Activated CD8-positive, alpha-beta memory T cell treated with anti-CD3 and anti-CD28 coated beads, Interleukin-2, amount 50 U/mL, for 1 hour (primary cell): ENCODE results near the gene TRAP1.

Source experiments
- DNase-seq: peaks from one replicate; pipeline ENCODE4 v3.0.0-alpha.2; 2020; ENCODE audit errors: extremely low read depth

The TRAP1 gene

DNA sequence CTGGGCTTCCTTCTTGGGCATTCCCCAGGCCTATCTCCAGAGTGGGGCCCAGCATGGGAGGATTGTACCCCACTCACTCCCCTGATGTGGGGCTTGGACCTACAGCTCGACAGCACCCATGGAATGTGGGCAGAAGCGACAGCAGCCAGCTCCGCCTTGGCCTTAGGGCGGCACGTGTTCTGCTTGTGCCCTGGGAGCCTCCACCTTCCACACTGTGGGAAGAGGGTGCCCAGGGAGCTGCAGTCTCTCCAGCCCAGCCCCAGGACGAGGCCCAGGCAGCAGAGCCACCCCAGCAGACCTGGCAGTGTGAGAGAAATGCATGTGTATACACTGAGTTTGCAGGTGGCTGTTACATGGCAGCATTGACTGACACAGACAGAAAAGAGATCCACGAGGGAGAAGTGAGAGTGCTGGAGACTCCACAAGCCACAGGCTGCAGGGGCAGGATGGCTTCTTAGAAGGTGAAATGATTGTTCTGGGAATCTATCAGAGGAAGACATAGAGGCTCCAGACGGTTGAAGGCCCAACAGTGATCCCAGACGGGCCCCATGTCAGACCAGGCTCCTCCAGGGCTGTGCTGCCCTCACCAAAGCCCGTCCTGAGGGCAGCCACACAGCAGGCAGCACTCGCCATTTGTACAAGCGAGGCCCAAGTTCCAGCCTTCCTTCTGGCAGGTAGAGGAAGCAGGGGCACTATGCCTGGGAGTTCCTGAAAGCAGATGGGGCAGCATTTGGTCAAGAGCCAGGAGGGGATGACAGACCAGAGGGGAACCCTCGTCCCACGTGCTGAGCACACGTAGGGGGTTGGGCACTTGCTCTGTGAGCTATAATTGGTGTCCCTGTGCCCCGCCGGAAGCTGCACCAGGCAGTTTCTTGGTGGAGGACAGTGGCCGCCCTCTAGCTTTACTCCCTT lies 65.6 kb downstream of the TRAP1 start:
- no peak for DNase-seq

DNA sequence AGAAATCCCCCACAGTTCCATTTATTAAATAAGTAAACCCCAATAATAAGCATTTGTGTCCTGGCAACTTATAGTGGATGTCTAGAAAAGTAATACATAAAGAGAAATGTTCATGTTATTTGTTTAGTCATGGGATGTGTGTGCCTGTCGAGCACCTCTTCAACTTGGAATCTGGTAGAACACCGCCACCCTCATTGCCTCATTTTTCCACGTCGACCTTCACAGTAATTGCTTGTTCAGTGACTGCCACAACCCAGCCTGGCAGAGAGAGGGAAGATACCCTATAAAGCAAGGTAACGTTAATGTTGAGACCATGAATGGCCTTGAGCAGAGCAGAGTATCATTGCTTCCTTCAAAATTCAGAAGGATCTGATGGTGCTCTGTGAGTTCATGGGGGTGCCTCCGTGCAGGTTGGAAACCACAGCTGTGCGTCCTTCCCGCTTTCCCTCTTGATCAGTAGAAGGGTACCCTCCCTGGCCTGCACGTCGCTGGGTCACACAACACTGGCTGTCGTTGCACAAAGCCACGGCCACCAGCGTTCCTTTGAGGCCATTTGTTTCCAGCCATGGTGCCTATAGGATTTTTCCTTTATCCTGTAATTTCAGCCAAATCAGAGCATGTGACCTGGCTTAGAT lies 66.6 kb downstream of the TRAP1 start:
- no peak for DNase-seq

DNA sequence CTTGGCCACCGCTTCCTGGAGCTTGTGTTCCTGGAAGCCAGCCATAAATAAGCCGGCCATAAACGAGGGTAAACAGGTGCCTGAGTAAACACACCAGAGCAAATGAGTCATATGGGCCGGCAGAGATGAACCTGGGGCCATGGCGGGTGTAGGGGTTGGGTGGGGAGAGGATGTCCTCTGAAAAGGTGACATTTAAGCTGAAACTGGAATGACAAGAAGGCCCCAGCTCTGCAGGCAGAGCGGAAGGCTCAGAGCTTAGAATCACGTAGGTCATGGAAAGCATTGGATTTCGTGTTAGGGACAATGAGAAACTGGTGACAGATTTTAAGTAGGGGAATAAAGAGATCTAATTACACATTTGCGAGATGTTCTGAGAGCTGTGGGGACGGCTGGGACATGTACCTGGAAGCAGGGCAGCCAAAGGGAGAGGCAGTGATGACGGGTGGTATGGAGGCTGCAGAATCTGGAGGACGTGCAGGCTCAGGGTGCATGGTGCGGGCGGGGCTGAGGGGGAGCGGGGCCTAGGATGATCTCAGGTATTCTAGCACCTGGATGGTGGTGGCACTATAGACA lies 70.9 kb downstream of the TRAP1 start:
- DNase-seq: no peak

DNA sequence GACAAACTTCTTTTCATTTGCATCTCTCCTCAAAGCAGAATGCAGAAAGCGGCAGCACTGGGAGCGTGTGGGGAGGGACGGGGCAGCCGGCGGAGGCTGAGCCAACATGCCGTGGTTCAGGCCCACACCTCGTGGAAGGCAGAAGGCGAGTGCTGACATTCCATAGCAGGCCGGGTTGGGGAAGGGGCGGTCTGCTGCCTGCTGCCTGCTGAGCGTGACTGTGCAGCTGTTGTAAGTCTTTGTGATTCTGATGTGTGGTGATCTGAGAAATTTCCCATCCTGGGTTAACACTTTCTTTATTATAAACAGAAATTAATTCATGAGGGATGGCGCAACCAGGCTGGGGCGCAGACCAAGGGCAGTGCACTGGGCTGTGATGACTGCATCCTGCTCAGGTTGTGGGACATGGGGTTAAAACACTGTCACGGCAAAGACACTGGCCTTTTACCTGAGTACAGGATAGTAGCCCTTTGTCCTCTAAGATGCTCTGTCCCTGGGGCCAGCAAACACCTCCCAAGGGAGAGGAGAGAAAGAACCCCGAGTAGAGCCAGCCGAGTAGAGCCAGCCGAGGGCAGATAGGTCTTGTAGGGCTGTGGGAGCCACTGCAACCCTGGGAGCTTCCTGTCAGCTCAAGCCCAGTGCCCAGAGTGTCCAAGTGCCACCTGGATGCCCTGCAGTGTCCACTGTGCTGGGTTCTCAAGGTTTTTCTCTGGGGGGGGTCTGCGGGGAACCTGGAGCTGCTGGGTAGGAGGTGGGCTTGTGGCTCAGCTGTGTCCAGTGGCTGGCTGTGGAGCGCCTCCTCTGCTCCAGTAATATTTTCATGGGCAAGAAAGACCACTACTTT lies 71.6 kb downstream of the TRAP1 start:
- no peak for DNase-seq

DNA sequence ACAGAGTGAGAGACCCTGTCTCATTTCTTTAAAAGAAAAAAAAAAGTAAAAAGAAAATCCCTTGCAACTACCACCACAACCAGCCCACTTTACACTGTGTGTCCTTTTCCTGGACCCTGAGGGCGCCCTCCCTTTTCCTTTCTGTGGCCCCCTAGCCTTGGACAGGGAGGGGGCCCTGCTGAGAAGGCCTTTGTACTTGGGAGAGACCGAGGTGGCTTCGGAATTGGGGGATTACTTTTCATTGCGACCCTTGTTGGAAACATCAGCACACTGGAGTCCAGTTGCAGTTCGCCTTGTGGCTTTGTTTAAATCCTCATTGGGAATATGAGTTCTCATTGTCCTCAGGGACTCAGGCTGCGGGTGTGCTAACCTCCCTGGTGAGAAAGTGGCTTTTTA lies 72.2 kb downstream of the TRAP1 start:
- no peak for DNase-seq

DNA sequence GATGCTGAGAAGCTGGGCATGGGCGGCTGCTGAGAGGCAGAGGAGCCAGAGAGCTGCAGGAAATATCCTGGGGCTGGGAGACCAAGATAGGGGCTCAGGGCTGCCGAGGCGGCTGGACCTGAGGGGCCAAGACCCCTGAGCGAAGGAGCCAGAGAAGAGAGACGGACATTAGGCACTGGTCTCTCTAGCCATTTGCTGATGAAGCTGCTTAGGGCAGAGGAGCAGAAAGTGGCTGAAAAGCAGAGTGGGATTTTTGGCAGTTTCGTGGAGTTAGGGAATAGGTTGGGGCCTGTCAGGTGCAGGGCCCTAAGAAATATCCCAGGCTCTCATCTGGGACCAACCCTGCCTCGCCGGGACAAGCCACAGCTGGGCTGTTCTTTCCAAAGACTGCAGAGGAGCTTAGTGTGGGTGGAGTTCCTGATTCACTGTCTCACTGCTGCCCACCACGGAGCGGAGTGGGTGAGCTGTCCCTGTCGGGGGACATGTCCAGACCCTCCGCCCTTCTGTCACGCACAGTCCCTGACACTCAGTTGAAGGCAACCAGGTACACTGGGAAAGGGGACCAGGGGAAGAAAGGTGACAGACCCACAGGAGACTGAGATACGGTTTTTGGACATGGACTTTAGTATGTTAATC lies 74.1 kb downstream of the TRAP1 start:
- no peak for DNase-seq

DNA sequence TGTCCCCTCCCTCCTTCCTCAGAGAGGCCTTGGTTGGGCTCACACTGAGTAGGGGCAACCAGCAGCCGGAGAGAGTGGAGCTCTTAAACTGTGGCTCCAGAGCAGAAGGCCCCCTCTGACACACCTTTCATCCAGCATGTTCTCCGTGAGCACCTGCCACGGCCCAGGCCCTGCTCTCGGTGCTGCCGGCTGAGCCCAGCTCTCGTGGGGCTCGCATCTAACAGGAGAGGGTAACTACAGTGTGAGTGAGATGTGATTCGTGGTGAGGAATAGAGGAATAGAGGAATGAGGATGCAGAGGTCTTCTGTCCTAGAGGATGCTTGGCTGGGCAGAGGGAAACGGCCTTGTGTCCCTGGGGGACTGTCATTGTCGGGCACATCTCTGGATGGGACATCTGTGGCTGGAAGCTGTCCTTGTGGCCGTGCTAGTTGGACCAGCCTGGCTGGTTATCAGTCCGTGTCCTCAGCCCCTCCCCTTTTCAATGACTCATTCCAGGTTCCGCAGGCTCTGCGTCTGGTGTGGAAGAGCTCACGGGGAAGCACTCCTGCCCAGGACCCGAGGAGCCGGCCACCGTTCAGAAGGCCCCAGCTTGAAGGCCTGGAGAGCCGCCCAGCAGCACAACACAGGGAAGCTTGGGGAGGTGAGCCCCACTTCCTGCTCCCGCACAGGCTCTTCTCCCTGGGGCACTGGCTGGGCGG lies 74.8 kb downstream of the TRAP1 start:
- no peak for DNase-seq

DNA sequence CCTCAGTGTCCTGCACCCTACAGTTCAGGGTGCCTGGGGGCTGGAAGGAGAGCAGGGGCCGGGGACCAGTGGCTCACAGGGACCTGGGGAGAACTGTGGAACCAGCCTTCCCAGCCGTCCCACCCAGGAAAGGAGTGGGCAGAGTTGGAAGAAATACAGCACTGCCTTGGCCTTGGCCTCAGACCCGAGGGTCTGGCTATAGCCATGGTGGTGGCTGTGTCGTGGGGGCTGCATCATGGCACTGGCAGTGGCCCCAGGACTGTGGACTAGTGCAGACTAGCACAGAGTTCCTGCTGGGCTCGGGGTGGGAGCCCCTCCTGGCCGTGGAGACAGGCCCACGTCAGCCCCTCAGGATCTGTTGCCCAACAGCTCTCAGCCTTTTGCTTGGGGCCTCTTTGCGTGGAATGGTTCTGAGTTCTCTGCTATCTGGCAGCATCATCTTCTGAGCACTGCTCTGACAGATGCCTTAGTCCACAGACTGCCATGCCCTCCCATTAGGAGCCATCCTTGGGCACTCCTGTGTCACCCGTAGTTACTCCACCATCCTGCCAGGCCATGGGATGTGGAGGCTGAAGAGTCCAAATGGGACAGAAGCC lies 75.4 kb downstream of the TRAP1 start:
- DNase-seq: no peak

DNA sequence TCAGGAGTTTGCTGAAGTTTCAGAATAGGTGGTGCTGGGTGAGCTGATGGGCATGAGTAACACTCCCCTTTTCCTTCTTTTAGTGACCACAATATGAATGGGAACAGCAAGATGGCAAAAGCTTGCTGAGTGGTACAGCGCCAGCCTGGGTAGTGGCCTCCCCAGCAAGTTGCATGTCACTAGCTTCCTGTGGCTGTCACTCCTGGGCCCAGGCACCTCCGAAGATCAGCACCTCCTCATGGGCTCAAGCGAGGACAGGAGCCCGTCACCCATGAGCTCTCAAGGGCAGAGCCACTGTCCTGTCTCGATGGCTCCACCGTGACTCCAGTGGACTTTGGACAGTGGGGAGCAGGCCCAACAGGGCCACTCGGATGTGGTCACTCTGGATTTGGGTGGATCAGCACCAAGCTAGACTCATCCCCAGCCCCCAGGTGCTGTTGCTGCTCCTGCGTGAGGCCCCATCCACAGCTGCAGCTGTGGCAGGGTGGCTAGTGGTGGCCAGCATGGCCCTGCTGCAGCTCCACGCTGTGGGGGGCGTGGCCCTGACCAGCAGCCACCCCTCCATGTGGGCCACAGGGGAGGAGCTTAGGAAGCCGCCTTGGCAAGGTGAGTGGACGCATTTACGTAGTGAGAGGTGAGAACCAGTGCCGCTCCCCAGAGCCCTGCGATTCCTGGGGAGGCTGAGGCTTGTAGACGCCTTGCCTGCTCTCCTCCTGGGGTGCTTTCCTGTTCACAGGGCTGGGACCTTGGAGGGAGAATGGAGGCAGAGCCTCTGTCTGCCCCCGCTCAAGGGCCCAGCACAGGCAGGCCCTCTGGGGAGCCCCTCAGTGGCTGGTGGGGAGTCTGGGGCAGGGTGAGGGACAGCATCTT lies 76.5 kb downstream of the TRAP1 start:
- DNase-seq: no peak

DNA sequence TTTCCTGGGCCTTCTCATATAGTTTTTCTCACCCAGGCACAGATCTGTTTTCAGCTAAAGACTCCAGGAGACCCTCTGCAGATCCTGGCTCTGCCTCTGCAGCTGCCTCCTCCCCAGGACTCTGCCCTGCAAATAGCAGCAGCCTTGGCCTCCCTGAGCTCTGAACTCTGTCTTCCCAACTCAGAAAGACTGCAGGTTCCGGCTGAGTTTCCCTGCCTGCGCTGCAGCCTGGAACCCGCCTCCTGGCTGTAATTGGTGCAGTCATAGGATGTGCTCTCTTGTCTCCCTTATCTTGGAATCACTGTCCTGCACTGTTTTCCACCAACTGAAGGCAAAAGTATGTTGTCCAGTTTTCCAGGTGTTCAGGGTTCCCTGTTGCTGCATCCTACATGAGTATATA lies 77.1 kb downstream of the TRAP1 start:
- DNase-seq: no peak

DNA sequence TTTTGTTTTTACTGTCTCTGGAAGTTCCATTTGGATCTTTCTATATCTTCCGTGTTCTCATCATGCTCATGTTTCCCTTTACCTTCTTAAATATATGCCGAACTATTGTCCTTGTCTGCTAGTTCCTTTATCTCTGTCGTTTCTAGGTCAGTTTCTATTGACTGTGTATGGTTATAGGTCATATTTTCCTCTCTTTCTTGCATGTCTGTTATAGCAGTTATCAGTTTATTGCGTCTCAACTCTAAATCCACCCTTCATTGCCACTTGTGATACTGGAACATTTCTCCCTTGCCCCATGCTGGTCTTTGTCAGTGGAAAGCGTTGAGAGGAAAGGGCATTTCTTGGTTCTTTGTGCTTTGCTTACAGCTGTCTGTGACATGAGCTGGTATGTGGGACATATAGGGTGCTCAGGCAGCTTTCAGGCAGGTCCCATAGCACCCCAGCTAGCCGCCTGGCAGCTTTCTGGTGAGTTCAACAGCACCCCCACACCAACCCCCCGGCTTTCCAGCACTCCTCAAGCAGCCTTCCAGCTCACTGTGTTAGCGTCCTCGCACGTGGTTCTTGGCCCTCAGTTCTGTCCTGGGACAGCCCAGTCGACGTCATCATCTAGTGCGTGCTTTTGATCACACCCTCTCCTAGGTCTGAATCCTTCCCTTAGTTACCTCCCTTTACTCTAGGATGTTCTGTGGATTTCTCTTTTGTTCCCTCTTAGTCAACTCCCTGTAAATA lies 78.2 kb downstream of the TRAP1 start:
- no peak for DNase-seq

DNA sequence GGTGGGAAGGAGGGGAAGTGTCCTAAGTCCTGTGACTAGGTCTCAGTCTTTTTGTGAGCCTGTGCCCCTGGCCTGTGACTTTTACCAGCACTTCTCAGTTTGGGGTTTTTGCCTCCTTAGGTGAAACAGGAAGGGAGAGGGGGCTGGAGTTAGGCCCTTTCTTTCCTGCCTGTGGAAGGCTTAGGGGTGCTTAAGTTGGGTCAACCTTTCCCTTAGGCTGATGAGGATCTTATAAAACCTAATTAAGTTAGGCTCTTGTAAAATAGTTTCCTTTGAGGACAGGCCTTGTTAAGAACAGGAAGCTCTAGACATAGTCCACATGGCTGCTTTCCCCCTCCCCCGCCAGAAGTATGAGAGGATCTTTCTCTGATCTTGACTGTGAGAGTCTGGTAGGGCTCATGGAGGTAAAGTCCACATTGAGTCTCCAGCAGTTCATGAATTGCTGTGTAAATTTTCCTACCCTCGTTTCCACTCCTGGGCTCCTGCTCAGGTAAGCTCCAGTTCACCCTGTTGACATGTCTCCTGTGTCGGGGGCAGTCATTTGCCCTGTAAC lies 79.9 kb downstream of the TRAP1 start:
- DNase-seq: no peak

DNA sequence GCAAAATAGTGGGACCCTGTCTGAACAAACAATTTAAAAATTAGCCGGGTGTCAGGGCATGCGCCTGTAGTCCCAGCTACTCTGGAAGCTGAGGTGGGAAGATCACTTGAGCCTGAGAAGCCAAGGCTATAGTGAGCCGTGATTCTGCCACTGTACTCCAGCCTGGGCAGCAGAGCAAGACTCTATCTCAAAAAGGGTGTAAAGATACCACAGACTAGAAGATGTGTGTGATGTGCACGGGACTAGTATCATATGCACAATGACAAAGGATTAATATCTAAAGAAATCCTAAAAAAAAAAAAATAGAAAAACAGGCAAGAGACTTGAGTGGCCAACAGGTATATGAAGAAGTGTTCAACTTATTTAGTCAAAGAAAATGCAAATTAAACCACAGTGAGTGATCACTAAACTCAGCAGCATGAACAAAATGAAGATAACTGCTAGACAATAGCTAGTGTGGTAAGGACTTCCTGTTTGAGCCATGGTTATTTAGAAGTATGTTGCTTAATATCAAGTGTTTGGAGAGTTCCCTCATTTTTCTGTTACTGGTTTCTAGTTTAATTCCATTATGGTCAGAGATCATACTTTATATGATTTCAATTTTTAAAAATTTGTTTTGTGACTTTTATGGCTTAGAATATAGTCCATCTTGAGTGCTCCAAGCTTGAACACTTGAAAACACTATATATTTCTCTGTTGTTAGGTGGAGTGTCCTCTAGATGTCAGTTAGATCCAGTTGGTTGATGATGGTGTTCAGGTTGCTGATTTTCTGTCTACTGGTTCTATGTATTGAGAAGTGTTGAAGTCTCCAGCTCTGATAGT lies 91.2 kb downstream of the TRAP1 start:
- no peak for DNase-seq

DNA sequence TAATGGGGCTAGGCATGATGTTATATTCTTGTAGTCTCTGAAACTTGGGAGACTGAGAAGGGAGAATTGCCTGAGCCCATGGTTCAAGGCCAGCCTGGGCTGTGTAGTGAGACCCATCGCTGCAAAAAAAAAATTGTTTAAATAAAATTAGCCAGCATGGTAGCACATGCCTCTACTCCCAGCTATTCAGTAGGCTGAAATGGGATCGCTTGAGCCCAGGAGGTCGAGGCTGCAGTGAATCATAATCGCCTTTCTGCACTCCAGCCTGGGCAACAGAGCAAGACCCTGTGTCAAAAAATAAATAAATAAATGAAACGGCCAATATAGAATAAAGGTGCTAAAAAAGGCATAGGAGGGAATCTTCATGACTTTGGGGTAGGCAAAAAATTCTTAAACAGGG lies 92.0 kb downstream of the TRAP1 start:
- DNase-seq: no peak

DNA sequence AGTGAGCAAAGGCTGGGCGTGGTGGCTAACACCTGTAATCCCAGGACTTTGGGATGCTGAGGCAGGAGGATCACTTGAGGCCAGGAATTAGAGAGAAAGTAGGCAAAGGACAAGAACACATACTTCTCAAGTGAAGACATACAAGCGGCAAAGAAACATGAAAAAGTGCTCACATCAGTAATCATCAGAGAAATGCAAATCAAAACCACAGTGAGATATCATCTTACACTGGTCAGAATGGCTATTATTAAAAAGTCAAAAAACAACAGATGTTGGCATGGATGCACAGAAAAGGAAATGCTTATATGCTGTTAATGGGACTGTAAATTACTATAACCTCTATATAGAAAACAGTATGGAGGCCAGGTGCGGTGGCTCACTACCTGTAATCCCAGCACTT lies 93.7 kb downstream of the TRAP1 start:
- no peak for DNase-seq

DNA sequence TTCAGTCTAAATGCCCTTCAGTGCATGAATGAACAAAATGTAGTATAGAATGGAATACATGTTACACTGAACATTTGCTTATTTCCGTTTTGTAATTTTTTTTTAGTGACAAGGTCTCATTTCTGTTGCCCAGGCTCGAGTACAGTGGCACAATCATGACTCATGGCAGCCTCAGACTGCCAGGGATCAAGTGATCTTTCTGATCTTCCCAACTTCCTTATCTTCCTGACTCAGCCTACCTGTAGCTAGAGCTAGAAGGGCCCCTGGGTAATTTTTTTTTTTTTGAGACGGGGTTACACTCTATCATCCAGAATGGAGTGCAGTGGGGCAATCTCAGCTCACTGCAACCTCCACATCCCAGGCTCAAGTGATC lies 98.6 kb downstream of the TRAP1 start:
- no peak for DNase-seq

DNA sequence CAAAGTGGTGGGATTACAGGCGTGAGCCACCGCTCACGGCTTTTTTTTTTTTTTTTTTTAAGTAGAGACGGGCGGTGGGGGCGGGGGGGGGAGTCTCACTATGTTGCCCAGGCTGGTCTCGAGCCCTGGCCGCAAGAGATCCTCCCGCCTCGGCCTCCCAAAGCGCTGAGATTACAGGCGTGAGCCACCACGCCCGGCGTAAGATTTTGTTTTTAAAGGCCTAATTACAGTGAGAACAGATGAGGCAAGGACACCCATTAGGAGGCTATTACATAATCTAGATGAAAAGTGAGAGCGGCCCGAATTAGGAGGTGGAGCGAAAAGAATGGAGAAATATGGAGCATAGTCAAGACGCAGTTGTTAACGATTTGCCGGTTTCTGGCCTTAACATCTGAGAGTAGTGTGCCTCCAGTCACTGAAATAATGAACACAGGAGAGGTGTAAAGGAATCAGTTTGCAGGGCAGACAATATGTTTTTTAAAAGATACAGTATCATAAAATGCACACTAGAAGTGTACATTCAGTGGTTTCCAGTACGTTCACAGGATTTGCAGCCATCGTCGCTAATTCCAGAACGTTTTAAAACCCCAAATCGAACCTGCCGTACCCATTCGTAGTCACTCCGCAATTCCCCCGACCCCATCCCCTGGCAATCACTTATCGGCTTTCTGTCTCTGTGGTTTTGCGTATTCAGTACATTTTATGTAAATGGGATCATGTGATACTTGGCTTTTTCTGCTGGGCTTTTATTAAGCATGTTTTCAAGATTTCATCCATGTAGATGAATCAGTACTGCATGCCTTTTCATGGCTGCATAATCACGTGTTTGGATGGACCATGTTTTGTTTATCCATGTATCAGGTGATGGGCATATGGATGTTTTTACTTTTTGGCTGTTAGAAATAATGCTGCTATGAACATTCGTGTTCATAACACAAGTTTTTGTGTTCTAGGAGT lies 104.5 kb downstream of the TRAP1 start:
- DNase-seq: no peak
